Type B pancreatic cell (in vitro differentiated cells): ENCODE results near the gene FTCD. TPM values are rescaled to one million over a fixed set of nuclear protein-coding genes. Genes with fewer than 3 reads are reported as not detected.

Source experiments
- DNase-seq: peaks from one replicate; pipeline ENCODE4 v3.0.0; 2021; ENCODE audit warnings: mixed read lengths; ENCODE audit not compliant: unreplicated experiment; ENCODE audit errors: extremely low spot score
- H3K27ac Mint-ChIP-seq: 2 replicates; pipeline ENCODE4 v1.8.0; 2021; ENCODE audit warnings: mild to moderate bottlenecking, mixed read lengths
- H3K27me3 Mint-ChIP-seq: 2 replicates; pipeline ENCODE4 v1.8.0; 2021; ENCODE audit warnings: mixed read lengths
- H3K36me3 Mint-ChIP-seq: 2 replicates; pipeline ENCODE4 v1.8.0; 2021; ENCODE audit warnings: mixed read lengths
- H3K4me1 Mint-ChIP-seq: one replicate; pipeline ENCODE4 v1.8.0; 2021; ENCODE audit warnings: mixed read lengths; ENCODE audit not compliant: unreplicated experiment
- H3K4me3 Mint-ChIP-seq: 2 replicates; pipeline ENCODE4 v1.8.0; 2021; ENCODE audit warnings: mild to moderate bottlenecking, mixed read lengths
- H3K9me3 Mint-ChIP-seq: 2 replicates; pipeline ENCODE4 v1.8.0; 2021; ENCODE audit warnings: mixed read lengths
- total RNA-seq: library from RNA; stranded (reverse); gene quantifications from 2 replicates; pipeline ENCODE4 v1.2.1, GENCODE V29; 2021; ENCODE audit warnings: low replicate concordance
- TF ChIP-seq, protein P1 (sequence below): fragments of 200-600 bp; sonication (generic); conservative IDR thresholded peaks from 2 replicates; pipeline ENCODE4 v1.5.0; 2021; ENCODE audit warnings: antibody characterized with exemption, mild to moderate bottlenecking

The FTCD gene
- total RNA-seq, 1 donor from 2014 or later: 26.9 TPM

DNA sequence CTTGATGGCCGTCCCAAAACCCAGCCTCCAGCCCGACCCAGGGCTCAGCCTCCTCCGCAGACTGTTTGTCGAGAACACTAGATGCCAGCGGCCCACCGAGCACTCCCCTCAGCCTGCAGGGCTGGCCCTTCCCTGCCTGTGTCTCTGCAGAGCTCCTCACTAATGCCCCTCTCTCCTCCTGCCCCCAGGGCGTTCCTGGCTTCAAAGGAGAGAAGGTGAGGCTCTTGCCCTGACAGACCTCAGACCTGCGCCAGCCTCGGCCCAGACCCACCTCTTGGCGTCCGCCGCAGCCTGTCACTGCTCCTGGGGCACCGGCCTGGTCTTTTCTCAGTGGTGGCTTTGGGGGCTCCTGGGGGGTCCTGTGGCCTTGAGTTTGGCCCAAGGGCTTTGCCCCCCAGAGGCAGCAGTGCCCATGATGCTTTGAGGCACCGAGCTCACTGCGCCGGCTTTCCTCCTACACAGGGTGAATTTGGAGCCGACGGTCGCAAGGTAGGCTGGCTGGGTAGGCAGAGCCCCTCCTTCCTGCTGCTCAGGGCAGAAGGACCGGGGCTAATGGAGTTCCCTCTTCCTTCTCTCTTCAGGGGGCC, 39.1 kb downstream of the FTCD start:
- TF ChIP-seq, protein P1, sequence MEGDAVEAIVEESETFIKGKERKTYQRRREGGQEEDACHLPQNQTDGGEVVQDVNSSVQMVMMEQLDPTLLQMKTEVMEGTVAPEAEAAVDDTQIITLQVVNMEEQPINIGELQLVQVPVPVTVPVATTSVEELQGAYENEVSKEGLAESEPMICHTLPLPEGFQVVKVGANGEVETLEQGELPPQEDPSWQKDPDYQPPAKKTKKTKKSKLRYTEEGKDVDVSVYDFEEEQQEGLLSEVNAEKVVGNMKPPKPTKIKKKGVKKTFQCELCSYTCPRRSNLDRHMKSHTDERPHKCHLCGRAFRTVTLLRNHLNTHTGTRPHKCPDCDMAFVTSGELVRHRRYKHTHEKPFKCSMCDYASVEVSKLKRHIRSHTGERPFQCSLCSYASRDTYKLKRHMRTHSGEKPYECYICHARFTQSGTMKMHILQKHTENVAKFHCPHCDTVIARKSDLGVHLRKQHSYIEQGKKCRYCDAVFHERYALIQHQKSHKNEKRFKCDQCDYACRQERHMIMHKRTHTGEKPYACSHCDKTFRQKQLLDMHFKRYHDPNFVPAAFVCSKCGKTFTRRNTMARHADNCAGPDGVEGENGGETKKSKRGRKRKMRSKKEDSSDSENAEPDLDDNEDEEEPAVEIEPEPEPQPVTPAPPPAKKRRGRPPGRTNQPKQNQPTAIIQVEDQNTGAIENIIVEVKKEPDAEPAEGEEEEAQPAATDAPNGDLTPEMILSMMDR: no peak
- no peaks in the 10 kb centered on the region for H3K27me3 Mint-ChIP-seq
- no peaks in the 10 kb centered on the region for H3K4me1 Mint-ChIP-seq
- no peak overlapping the region for H3K4me3 Mint-ChIP-seq
- H3K9me3 Mint-ChIP-seq: no peaks in the 10 kb centered on the region
- H3K27ac Mint-ChIP-seq: no peak overlapping the region
- DNase-seq: peak; percentile 65
- peaks cover 3% of the 10 kb centered on the region for H3K36me3 Mint-ChIP-seq

DNA sequence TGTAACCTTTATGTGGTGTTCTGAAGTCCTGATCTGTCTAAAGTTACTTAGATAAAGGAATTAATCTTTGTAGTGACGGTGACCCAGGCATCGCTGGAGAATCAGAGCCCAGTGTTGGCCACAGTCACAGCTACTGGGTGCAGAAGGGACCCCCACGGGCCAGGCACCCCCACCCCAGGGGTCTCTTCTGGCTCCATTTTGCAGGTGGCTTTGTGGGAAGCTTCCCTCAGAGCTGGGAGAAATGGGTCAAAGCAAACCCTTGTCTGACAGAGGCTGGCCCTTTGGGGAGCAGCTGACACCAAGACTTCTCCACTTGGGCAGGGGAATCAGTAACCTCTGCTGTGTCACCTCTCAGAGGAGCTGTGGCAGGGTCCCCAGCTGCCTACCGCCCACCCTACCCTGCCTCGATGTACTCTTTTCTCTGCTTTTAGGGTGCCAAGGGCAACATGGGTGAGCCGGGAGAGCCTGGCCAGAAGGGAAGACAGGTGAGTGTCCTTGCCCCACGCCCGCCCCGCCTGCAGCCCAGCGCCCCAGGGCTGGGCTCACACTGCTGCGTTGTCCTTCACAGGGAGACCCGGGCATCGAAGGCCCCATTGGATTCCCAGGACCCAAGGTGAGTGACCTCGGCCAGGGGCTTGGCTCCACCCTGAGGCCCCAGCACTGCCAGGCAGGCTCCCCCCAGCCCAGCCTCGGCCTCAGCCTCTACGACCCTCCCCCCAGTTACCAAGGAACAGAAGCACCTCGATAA, 39.8 kb downstream of the FTCD start:
- TF ChIP-seq, protein P1: no peak
- no peaks in the 10 kb centered on the region for H3K27me3 Mint-ChIP-seq
- peak; percentile 54 for DNase-seq
- H3K4me1 Mint-ChIP-seq: no peaks in the 10 kb centered on the region
- H3K36me3 Mint-ChIP-seq: peaks cover 3% of the 10 kb centered on the region
- no peak overlapping the region for H3K27ac Mint-ChIP-seq
- no peak overlapping the region for H3K4me3 Mint-ChIP-seq
- H3K9me3 Mint-ChIP-seq: no peaks in the 10 kb centered on the region

DNA sequence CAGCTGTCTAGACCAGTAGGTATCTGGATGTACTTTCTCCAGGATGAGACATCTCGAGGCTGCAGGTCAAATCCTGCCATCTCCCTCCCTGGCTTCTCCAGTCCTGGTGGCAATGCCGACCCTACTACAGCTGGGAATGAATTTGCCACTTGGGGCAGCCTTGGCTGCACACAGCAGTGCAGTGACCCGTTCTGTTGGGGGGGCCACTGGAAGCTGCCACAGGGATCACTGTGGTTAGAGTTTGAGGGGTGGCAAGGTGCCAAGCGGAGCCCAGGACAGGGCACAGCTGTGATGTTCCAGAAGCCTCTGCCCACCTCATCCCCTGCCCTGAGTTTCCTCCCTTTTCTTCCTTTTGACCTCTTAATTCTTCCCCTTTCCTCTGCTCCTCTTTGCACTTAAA, 40.4 kb downstream of the FTCD start:
- Mint-ChIP-seq H3K36me3 (peaks cover 3% of the 10 kb centered on the region), H3K27ac (no peak overlapping the region), H3K4me3 (no peak overlapping the region), H3K4me1 (no peaks in the 10 kb centered on the region), H3K27me3 (no peaks in the 10 kb centered on the region), H3K9me3 (no peaks in the 10 kb centered on the region)
- peak; percentile 57 for DNase-seq
- TF ChIP-seq, protein P1: no peak

DNA sequence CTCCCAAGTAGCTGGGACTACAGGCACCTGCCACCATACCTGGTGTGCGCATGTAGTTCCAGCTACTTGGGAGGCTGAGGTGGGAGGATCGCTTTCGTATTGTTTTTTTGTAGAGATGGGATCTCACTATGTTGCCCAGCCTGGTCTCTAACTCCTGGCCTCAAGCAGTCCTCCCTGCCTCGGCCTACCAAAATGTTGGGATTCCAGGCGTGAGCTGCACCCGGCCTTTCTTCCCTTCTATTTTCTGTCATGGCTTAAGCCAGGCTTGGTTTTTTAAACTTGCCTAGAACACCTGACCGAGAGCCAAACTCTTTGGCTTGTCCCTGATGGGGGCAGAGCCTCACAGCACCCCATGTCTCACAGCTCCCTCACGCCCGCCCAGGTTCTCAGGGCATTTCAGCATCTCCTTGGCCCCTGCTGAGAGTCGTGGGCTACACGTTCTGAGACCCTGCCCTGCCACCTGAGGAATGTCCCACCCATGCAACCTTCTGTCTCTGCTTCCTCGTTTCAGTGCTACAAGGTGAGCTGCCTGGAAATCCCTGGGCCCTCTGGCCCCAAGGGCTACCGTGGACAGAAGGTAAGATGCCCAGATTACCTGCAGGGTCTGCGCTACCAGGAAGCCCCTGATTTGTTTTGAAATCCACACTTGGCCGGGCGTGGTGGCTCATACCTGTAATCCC, 41.7 kb downstream of the FTCD start:
- TF ChIP-seq, protein P1: no peak
- no peak for DNase-seq
- no peak overlapping the region for H3K27ac Mint-ChIP-seq
- peaks cover under 1% of the 10 kb centered on the region for H3K9me3 Mint-ChIP-seq
- no peak overlapping the region for H3K4me3 Mint-ChIP-seq
- no peaks in the 10 kb centered on the region for H3K4me1 Mint-ChIP-seq
- no peaks in the 10 kb centered on the region for H3K27me3 Mint-ChIP-seq
- H3K36me3 Mint-ChIP-seq: peaks cover 3% of the 10 kb centered on the region

DNA sequence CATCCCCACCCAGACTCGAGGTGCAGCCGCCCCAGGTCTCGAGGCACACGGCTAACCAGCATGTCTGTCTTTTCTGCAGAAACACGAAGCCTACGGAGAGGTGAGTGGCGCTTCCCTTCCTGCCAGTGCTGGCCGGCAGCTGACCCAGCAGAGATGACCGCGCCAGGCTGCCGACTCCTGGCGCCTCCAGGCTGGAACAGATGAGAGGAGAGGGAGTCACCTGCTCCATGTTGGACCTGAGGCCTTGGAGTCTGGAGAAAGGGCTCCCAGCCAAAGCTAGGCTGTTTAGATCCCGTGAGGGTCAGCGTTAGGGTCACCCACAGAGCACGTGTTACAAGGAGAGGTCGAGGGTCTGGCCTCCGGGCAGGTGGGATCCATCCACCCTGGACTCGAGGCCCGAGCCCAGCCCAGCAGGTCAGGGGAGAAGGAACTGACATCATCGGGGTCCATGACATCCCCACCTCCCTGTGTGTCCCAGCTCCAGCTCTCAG, 42.6 kb downstream of the FTCD start:
- peak; percentile 63 for DNase-seq
- TF ChIP-seq, protein P1: no peak

More for the DNA sequence above, 42.6 kb downstream of the FTCD start:
- Mint-ChIP-seq H3K4me3 (no peak overlapping the region), H3K4me1 (no peaks in the 10 kb centered on the region), H3K27ac (no peak overlapping the region), H3K27me3 (no peaks in the 10 kb centered on the region), H3K9me3 (peaks cover 7% of the 10 kb centered on the region), H3K36me3 (peaks cover 6% of the 10 kb centered on the region)
